ENCODE measurements around the gene SUCLG2.

GRCh38 chr3:67389176-67389575, 265.2 kb downstream of the SUCLG2 start:
- TF ChIP-seq EZH2 (IDR thresholded peaks at IDR 0.05; ENCODE audit: borderline replicate concordance, low read length) (no peak), CTCF (IDR thresholded peaks at IDR 0.05; ENCODE audit: low read length) (no peak)

All from OCI-LY1 (cell line).